ENCODE results near the gene ZEB2.

The ZEB2 gene

DNA sequence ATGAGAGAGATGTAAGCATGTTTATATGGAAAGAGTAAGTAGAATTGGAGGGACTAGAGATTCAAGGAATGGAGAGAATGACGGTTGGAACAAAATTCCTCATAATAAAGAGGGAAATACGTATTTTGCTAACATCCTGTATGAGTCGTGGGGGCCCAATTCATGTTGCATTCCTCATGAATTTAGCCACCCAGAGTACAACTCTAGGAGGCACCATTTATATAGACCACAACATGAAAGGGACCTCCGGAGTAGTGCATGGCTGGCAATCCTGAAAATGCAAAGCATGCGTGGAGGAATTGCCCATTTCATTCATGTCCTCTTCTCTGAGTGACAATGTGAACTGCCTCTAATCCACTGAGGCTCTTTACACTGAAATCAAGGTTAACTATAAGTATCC is 168.2 kb downstream of the ZEB2 start:
- no peak for DNase-seq (ENCODE audit: extremely low read depth, low read depth)
- TF ChIP-seq, protein P1, sequence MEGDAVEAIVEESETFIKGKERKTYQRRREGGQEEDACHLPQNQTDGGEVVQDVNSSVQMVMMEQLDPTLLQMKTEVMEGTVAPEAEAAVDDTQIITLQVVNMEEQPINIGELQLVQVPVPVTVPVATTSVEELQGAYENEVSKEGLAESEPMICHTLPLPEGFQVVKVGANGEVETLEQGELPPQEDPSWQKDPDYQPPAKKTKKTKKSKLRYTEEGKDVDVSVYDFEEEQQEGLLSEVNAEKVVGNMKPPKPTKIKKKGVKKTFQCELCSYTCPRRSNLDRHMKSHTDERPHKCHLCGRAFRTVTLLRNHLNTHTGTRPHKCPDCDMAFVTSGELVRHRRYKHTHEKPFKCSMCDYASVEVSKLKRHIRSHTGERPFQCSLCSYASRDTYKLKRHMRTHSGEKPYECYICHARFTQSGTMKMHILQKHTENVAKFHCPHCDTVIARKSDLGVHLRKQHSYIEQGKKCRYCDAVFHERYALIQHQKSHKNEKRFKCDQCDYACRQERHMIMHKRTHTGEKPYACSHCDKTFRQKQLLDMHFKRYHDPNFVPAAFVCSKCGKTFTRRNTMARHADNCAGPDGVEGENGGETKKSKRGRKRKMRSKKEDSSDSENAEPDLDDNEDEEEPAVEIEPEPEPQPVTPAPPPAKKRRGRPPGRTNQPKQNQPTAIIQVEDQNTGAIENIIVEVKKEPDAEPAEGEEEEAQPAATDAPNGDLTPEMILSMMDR (IDR thresholded peaks at IDR 0.05; ENCODE audit: low read depth, low read length), result no peak

DNA sequence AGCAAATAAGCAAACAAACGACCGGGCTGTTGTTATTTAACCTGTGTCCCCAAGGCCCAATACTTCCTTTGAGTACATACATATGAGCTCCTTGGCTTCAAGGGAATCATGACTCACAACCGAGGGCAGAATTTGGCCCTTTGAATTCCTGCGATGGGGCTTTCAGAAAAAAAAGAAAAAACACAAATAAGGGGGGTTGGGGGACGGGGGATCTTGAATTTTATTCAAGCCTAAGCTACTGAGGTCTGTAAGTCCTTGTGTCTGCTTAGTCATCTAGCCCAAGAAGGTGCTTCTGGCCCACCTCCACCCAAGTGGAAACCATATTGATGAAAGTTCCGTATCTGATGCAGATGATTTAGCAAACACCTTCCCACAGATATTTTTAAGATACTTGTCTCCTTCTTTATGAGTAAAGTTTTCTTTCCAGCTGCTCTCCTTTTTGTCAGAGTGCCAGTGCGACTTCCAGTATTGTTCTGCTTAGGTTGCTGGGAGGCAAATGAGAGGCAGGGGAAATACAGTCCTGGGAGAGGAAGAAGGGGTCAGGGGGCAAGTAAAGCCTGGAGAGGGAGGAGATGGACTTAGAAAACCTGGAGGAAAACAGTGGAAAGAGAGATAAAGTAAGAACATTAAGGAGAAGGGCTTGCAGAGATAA is 169.6 kb downstream of the ZEB2 start:
- DNase-seq (ENCODE audit: extremely low read depth, low read depth), result no peak
- TF ChIP-seq, protein P1 (IDR thresholded peaks at IDR 0.05; ENCODE audit: low read depth, low read length), result no peak

DNA sequence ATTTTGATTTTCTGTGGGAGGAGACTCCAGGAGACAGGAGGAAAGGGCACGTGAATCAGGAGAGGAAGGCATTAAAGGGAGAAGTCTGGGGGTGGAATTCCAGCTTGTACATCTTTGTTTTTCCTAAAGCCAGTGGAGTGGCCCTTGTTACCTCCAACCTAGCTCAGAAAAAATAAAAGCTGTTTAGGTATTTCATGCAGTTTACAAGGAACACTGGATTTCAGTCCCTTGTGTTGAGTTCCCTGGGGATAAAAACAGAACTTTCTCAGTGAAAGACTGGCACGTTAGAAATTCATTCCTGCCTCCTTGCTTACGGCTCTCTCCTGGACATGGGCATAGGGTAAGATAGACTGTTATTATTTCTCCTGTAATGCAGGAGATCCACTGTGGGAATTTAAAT is 170.2 kb downstream of the ZEB2 start:
- TF ChIP-seq, protein P1 (IDR thresholded peaks at IDR 0.05; ENCODE audit: low read depth, low read length), result no peak
- no peak for DNase-seq (ENCODE audit: extremely low read depth, low read depth)

DNA sequence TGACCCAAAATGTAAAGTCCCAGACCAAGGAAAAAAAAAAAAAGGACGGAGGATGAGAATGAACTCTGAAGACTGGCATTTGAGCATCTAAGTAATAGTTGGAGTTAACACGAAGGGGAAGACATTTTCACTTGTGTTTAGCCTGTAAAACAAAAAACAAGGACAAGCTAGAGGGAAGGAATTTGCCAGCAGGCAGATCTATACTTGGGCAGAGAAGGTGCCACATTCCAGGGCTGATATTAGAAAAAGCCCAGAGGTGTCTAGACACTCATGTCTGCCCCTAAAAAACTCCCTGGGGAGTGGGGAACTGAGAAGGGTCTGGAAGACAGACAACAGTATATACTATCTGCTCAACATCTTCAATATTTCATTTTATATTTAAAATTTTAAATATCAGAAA is 171.1 kb downstream of the ZEB2 start:
- TF ChIP-seq, protein P1 (IDR thresholded peaks at IDR 0.05; ENCODE audit: low read depth, low read length), result no peak

DNA sequence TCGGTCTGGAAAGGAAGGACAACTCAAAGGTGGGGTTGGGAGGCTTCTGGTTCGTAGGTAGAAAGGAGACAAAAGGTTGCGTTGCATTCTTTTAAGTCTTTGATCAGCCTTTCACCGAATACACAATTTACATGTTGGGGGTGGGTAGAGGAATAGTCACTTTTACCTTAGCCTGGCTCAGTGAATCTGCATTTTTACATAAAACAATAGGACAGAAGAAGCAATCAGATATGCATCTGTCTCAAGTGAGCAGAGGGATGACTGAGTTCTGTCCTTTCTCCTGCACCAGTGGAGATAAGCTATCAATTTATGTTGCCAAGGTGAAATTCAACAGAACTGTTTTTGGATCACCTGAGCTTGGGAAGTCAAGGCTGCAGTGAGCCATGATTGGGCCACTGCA is 173.7 kb downstream of the ZEB2 start:
- TF ChIP-seq, protein P1 (IDR thresholded peaks at IDR 0.05; ENCODE audit: low read depth, low read length), result no peak
- no peak for DNase-seq (ENCODE audit: extremely low read depth, low read depth)

More for the DNA sequence above, 171.1 kb downstream of the ZEB2 start:
- no peak for DNase-seq (ENCODE audit: extremely low read depth, low read depth)

DNA sequence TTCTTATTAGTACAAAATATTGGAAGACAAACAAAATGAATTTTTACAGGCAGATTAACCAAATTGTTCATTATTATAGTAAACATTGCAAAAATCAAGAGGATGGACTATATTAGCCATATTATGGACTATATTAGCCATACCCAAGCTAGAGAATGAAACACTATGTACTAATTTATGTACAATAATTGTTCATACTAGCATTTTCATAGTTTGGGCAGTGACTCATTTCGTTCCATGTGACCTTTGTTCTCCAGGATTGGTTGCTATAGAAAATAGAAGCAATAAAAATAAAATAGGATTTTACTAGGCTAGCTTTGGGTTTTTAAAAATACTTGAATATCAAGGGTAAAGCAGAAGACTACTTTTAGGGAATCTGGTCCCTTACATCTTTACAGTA is 176.8 kb downstream of the ZEB2 start:
- TF ChIP-seq, protein P1 (IDR thresholded peaks at IDR 0.05; ENCODE audit: low read depth, low read length), result no peak
- no peak for DNase-seq (ENCODE audit: extremely low read depth, low read depth)

DNA sequence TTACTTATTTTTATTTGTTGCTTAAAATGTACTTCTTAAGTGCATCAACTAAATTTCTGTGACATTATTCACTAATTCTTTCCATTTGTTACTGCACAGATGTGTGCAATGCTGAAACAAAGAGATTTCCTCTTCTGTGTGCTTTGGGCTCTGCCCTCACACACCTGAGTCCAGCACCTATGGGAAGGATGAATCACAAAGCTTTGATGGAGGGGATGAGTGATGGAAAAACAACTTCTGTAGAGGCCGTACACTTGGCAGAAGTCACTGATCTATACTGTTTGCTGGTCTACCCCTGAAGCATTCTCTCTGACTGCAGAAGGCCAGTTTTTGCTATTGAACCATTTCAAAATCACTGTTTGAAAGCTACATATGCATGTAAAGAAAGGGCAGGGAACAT is 178.4 kb downstream of the ZEB2 start:
- TF ChIP-seq, protein P1 (IDR thresholded peaks at IDR 0.05; ENCODE audit: low read depth, low read length), result no peak
- DNase-seq (ENCODE audit: extremely low read depth, low read depth), result no peak

Data from AG09319 (cell line).